Measurements from ENCODE around the gene UGT1A4. TPM values are rescaled to one million over a fixed set of nuclear protein-coding genes. Genes with fewer than 3 reads are reported as not detected.

UGT1A4 gene
- total and polyA plus RNA-seq, 2 donors (not counting 3 experiments of a cell fraction or from before 2014, with no cell fraction given), result not detected

DNA sequence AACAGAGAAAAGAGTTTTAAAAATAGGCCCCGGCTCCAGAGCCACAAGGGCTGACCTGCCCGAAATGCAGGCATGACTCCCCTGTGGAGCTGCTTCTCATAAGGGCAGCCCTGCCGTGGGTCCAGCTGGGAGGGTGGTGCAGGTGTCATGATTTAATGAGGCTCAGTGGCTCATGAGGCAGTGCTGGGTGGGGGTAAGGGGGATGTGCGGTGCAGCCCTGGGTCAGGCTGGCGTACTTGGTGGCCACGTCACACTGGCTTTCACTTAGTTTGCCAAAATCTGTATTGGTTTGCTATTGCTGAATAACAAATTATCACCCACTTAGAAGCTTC is 102.2 kb downstream of the UGT1A4 start:
- no peak for FAIRE-seq

More for the DNA sequence above, 102.2 kb downstream of the UGT1A4 start:
- Histone ChIP-seq H3K9me1 (replicated peaks; ENCODE audit: control insufficient read depth, extremely low read depth, insufficient read depth, low read length) (no peaks in the 10 kb centered on the region), H3K27me3 (ENCODE audit: control insufficient read depth in 2 of 2, insufficient read depth in 2 of 2, low read length in 2 of 2) (no peaks in the 10 kb centered on the region), H3K36me3 (ENCODE audit: control insufficient read depth in 2 of 2, extremely low read depth in 1 of 2, insufficient read depth in 2 of 2, low read length in 2 of 2) (no peaks in the 10 kb centered on the region), H3K9me3 (replicated peaks; ENCODE audit: control insufficient read depth, insufficient read depth, low read length) (no peaks in the 10 kb centered on the region), H3K79me2 (ENCODE audit: control insufficient read depth, insufficient read depth, low read length) (no peaks in the 10 kb centered on the region), H3K9ac (replicated peaks; ENCODE audit: extremely low read depth, insufficient read depth, low read length) (no peak overlapping the region), H3K4me1 (ENCODE audit: control insufficient read depth, extremely low read depth, insufficient read depth, low read length) (no peaks in the 10 kb centered on the region), H3K4me2 (ENCODE audit: insufficient read depth, low read length) (no peak overlapping the region), H4K20me1 (replicated peaks; ENCODE audit: control insufficient read depth, extremely low read depth, insufficient read depth, low read length) (no peaks in the 10 kb centered on the region), H2AFZ (ENCODE audit: low read depth, low read length) (no peak overlapping the region), H3K4me3 (replicated peaks in 1 of 3; ENCODE audit: insufficient read depth in 1 of 3, low read depth in 1 of 3, low read length in 3 of 3) (no peak overlapping the region), H3K27ac (ENCODE audit: insufficient read depth, low read depth, low read length) (no peak overlapping the region)
- intact Hi-C loops (cut with micrococcal nuclease) (no loop called here), dilution Hi-C loops (cut with MboI; ENCODE audit: extremely low pct_ligation_motif_present, low sequenced_read_pairs) (no loop called here)
- no peak for DNase-seq (ENCODE audit: low read depth, low spot score)
- BruUV-seq (replicated peaks), result no TSS peak
- POLR2A ChIA-PET, result no interaction called here
- TF ChIP-seq POLR2AphosphoS5 (IDR thresholded peaks at IDR 0.05; ENCODE audit: insufficient read depth, low read depth, low read length) (no peak), MYC (IDR thresholded peaks at IDR 0.05; ENCODE audit: low read depth, low read length) (no peak), FOS (IDR thresholded peaks at IDR 0.05; ENCODE audit: borderline replicate concordance, insufficient read depth, low read length) (no peak), POLR2A (IDR thresholded peaks at IDR 0.05; ENCODE audit: low read depth, low read length) (no peak), GATA2 (IDR thresholded peaks at IDR 0.05; ENCODE audit: insufficient read depth, insufficient read length, low read depth, low read length) (no peak), JUN (IDR thresholded peaks at IDR 0.05; ENCODE audit: borderline replicate concordance, insufficient read depth, insufficient read length, low read depth) (no peak), EZH2 (IDR thresholded peaks at IDR 0.05; ENCODE audit: borderline replicate concordance, low read depth, low read length, severe bottlenecking) (no peak)
- TF ChIP-seq, protein P1, sequence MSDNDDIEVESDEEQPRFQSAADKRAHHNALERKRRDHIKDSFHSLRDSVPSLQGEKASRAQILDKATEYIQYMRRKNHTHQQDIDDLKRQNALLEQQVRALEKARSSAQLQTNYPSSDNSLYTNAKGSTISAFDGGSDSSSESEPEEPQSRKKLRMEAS (IDR thresholded peaks at IDR 0.05; ENCODE audit: insufficient read depth, insufficient read length), result no peak
- TF ChIP-seq, protein P2, sequence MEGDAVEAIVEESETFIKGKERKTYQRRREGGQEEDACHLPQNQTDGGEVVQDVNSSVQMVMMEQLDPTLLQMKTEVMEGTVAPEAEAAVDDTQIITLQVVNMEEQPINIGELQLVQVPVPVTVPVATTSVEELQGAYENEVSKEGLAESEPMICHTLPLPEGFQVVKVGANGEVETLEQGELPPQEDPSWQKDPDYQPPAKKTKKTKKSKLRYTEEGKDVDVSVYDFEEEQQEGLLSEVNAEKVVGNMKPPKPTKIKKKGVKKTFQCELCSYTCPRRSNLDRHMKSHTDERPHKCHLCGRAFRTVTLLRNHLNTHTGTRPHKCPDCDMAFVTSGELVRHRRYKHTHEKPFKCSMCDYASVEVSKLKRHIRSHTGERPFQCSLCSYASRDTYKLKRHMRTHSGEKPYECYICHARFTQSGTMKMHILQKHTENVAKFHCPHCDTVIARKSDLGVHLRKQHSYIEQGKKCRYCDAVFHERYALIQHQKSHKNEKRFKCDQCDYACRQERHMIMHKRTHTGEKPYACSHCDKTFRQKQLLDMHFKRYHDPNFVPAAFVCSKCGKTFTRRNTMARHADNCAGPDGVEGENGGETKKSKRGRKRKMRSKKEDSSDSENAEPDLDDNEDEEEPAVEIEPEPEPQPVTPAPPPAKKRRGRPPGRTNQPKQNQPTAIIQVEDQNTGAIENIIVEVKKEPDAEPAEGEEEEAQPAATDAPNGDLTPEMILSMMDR (IDR thresholded peaks at IDR 0.05; ENCODE audit: extremely low read depth in 1 of 2, insufficient read depth in 1 of 2, low read depth in 1 of 2, low read length in 2 of 2), result no peak
- CTCF ChIA-PET, result no interaction called here

Measured in endothelial cell of umbilical vein (primary cell).